HepG2 (cell line): ENCODE data around the gene ARL15. TPM values are rescaled to one million over a fixed set of nuclear protein-coding genes. Genes with fewer than 3 reads are reported as not detected.

Experiments used
- ATF7-NPFF ChIP-seq: sonication (generic); formaldehyde crosslinking; IDR thresholded peaks from 2 replicates; pipeline ENCODE4 v1.8.1; 2023; ENCODE audit warnings: mild to moderate bottlenecking, low read depth, missing genetic modification reagents, moderate library complexity
- CHD4 ChIP-seq: fragments of 200-600 bp; sonication (generic); IDR thresholded peaks from 2 replicates; pipeline ENCODE4 v1.7.0; 2017; ENCODE audit warnings: mild to moderate bottlenecking, low read length, borderline replicate concordance
- HNRNPLL ChIP-seq: fragments of 200-400 bp; formaldehyde crosslinking; IDR thresholded peaks from 2 replicates; pipeline ENCODE4 v1.6.1; 2017; ENCODE audit warnings: mild to moderate bottlenecking, low read depth, low read length; ENCODE audit not compliant: poor library complexity, severe bottlenecking
- KDM1A ChIP-seq: IDR thresholded peaks from 2 replicates; pipeline ENCODE4 v1.6.1; 2016; ENCODE audit warnings: missing compliant biosample characterization
- NR3C1 ChIP-seq: sonication (generic); formaldehyde crosslinking; IDR thresholded peaks from 2 replicates; pipeline ENCODE4 v1.4.0; 2020; ENCODE audit warnings: missing genetic modification reagents
- NRL ChIP-seq: sonication (generic); formaldehyde crosslinking; IDR thresholded peaks from 2 replicates; pipeline ENCODE4 v1.5.0; 2020; ENCODE audit warnings: missing genetic modification reagents, mild to moderate bottlenecking, moderate library complexity, borderline replicate concordance
- RBAK ChIP-seq: sonication (generic); formaldehyde crosslinking; IDR thresholded peaks from 2 replicates; pipeline ENCODE4 v1.5.1; 2020; ENCODE audit warnings: mild to moderate bottlenecking, missing genetic modification reagents
- SMAD3 ChIP-seq: sonication (generic); formaldehyde crosslinking; IDR thresholded peaks from 2 replicates; pipeline ENCODE4 v1.4.0; 2020; ENCODE audit warnings: missing genetic modification reagents
- SNAPC5 ChIP-seq: sonication (generic); formaldehyde crosslinking; IDR thresholded peaks from 2 replicates; pipeline ENCODE4 v1.8.1; 2023; ENCODE audit warnings: mild to moderate bottlenecking, missing genetic modification reagents, borderline replicate concordance
- SRSF4 ChIP-seq: fragments of 200-400 bp; formaldehyde crosslinking; IDR thresholded peaks from one replicate; pipeline ENCODE4 v1.6.1; 2018; ENCODE audit warnings: mild to moderate bottlenecking, low read depth, low read length, moderate library complexity; ENCODE audit not compliant: poor library complexity, severe bottlenecking
- ZFP62 ChIP-seq: sonication (generic); formaldehyde crosslinking; IDR thresholded peaks from 2 replicates; pipeline ENCODE4 v1.4.0; 2020; ENCODE audit warnings: missing genetic modification reagents
- ZNF275 ChIP-seq: sonication (generic); formaldehyde crosslinking; IDR thresholded peaks from 2 replicates; pipeline ENCODE4 v1.8.0; 2022; ENCODE audit warnings: missing genetic modification reagents, mild to moderate bottlenecking, inconsistent platforms, borderline replicate concordance
- ZNF331 ChIP-seq: sonication (generic); formaldehyde crosslinking; IDR thresholded peaks from 2 replicates; pipeline ENCODE4 v1.4.0; 2020; ENCODE audit warnings: missing genetic modification reagents
- ZNF34 ChIP-seq: sonication (generic); formaldehyde crosslinking; IDR thresholded peaks from 2 replicates; pipeline ENCODE4 v1.4.0; 2020; ENCODE audit warnings: mild to moderate bottlenecking, missing genetic modification reagents, borderline replicate concordance
- ZNF530 ChIP-seq: sonication (generic); formaldehyde crosslinking; IDR thresholded peaks from 2 replicates; pipeline ENCODE4 v1.5.0; 2020; ENCODE audit warnings: low read depth, mild to moderate bottlenecking, missing genetic modification reagents
- ZNF704 ChIP-seq: sonication (generic); formaldehyde crosslinking; IDR thresholded peaks from 2 replicates; pipeline ENCODE4 v1.8.1; 2023; ENCODE audit warnings: mild to moderate bottlenecking, inconsistent platforms, moderate library complexity, missing genetic modification reagents, borderline replicate concordance
- ZNF772 ChIP-seq: sonication (generic); formaldehyde crosslinking; IDR thresholded peaks from 2 replicates; pipeline ENCODE4 v1.5.0; 2020; ENCODE audit warnings: mild to moderate bottlenecking, missing genetic modification reagents
- ZNF878 ChIP-seq: sonication (generic); formaldehyde crosslinking; IDR thresholded peaks from 2 replicates; pipeline ENCODE4 v1.8.1; 2023; ENCODE audit warnings: mild to moderate bottlenecking, missing genetic modification reagents, moderate library complexity
- ZNF883 ChIP-seq: sonication (generic); formaldehyde crosslinking; IDR thresholded peaks from 2 replicates; pipeline ENCODE4 v1.5.1; 2020; ENCODE audit warnings: mild to moderate bottlenecking, missing genetic modification reagents; ENCODE audit errors: not compliant biosample characterization
- polyA plus RNA-seq, 8 experiments: library from polyadenylated mRNA; depleted of rRNA in 3 of 8; stranded (reverse) in 7 of 8; unstranded in 1 of 8; fragments of >200 nt; fragmentation: Illumina TruSeq in 4 of 8; extraction: Trizol in 4 of 8; gene quantifications; 2 replicates each; pipeline versions ENCODE4 v1.2.1 to v1.2.3, GENCODE V29; 2011 to 2016; ENCODE audit warnings: low read depth in 4 of 8, missing spikeins in 1 of 8, mixed read lengths in 1 of 8; ENCODE audit not compliant: insufficient read depth in 1 of 8
- total RNA-seq, 5 experiments: library from RNA; depleted of rRNA; stranded (reverse); fragments of >200 nt; fragmentation: Illumina TruSeq; extraction: Trizol; gene quantifications; 2 replicates each; pipeline ENCODE4 v1.2.3, GENCODE V29; 2016; ENCODE audit warnings: low read depth in 1 of 5
- TF ChIP-seq, protein P1 (sequence below): sonication (generic); formaldehyde crosslinking; IDR thresholded peaks from 2 replicates; pipeline ENCODE4 v1.4.0; 2020; ENCODE audit warnings: missing genetic modification reagents, borderline replicate concordance
- TF ChIP-seq, protein P2 (sequence below): sonication (generic); formaldehyde crosslinking; IDR thresholded peaks from 2 replicates; pipeline ENCODE4 v1.5.0; 2020; ENCODE audit warnings: mild to moderate bottlenecking, missing genetic modification reagents

Gene ARL15
- total and polyA plus RNA-seq, 2 of the 13 experiments (the other 11 are each of a cell fraction or from before 2014, with no cell fraction given) = 2.5 to 7.7 TPM

GRCh38 chr5:54310433-54311175 is at the start of gene ARL15 (continued):
- TF ChIP-seq ZNF275 (CRISPR knock-in tag) (peak; percentile 46; the same call in 1 of the 2 replicates), ZNF34 (no peak), SMAD3 (CRISPR knock-in tag) (0 out of 2 replicates have a peak, but pooled peaks have one; percentile 7), KDM1A (CRISPR knock-in tag) (no peak), SRSF4 (no peak), SNAPC5 (CRISPR knock-in tag) (no peak), NRL (CRISPR knock-in tag) (peak; percentile 31; the same call in 1 of the 2 replicates), ZFP62 (CRISPR knock-in tag) (no peak), HNRNPLL (peak; percentile 58), ZNF530 (CRISPR knock-in tag) (no peak), ZNF878 (CRISPR knock-in tag) (no peak), ZNF331 (CRISPR knock-in tag) (no peak), ATF7-NPFF (CRISPR knock-in tag) (peak; percentile 47; the same call in 1 of the 2 replicates), ZNF772 (CRISPR knock-in tag) (no peak), ZNF704 (no peak), ZNF883 (CRISPR knock-in tag) (no peak), RBAK (CRISPR knock-in tag) (no peak), NR3C1 (no peak), CHD4 (no peak)
- TF ChIP-seq, protein P1, sequence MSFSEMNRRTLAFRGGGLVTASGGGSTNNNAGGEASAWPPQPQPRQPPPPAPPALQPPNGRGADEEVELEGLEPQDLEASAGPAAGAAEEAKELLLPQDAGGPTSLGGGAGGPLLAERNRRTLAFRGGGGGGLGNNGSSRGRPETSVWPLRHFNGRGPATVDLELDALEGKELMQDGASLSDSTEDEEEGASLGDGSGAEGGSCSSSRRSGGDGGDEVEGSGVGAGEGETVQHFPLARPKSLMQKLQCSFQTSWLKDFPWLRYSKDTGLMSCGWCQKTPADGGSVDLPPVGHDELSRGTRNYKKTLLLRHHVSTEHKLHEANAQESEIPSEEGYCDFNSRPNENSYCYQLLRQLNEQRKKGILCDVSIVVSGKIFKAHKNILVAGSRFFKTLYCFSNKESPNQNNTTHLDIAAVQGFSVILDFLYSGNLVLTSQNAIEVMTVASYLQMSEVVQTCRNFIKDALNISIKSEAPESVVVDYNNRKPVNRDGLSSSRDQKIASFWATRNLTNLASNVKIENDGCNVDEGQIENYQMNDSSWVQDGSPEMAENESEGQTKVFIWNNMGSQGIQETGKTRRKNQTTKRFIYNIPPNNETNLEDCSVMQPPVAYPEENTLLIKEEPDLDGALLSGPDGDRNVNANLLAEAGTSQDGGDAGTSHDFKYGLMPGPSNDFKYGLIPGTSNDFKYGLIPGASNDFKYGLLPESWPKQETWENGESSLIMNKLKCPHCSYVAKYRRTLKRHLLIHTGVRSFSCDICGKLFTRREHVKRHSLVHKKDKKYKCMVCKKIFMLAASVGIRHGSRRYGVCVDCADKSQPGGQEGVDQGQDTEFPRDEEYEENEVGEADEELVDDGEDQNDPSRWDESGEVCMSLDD = 0 out of 2 replicates have a peak, but pooled peaks have one; percentile 21
- TF ChIP-seq, protein P2, sequence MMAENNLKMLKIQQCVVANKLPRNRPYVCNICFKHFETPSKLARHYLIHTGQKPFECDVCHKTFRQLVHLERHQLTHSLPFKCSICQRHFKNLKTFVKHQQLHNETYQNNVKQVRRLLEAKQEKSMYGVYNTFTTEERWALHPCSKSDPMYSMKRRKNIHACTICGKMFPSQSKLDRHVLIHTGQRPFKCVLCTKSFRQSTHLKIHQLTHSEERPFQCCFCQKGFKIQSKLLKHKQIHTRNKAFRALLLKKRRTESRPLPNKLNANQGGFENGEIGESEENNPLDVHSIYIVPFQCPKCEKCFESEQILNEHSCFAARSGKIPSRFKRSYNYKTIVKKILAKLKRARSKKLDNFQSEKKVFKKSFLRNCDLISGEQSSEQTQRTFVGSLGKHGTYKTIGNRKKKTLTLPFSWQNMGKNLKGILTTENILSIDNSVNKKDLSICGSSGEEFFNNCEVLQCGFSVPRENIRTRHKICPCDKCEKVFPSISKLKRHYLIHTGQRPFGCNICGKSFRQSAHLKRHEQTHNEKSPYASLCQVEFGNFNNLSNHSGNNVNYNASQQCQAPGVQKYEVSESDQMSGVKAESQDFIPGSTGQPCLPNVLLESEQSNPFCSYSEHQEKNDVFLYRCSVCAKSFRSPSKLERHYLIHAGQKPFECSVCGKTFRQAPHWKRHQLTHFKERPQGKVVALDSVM (CRISPR knock-in tag) = no peak
